GM08714 (cell line): ENCODE measurements around the gene AZIN2.

Experiments used
- H3K4me3 ChIP-seq: fragments of 200-500 bp; sonication (Bioruptor generic); 2 replicates; pipeline ENCODE4 v1.5.1; 2014; ENCODE audit warnings: mild to moderate bottlenecking, low read length, inconsistent platforms
- ZNF274 ChIP-seq: IDR thresholded peaks from 2 replicates; pipeline ENCODE4 v1.6.1; 2012; ENCODE audit warnings: mild to moderate bottlenecking, low read depth, low read length

AZIN2 gene

GRCh38 chr1:33074193-33074945 lies 6.6 kb upstream of the AZIN2 start:
- TF ChIP-seq ZNF274: no peak

DNA sequence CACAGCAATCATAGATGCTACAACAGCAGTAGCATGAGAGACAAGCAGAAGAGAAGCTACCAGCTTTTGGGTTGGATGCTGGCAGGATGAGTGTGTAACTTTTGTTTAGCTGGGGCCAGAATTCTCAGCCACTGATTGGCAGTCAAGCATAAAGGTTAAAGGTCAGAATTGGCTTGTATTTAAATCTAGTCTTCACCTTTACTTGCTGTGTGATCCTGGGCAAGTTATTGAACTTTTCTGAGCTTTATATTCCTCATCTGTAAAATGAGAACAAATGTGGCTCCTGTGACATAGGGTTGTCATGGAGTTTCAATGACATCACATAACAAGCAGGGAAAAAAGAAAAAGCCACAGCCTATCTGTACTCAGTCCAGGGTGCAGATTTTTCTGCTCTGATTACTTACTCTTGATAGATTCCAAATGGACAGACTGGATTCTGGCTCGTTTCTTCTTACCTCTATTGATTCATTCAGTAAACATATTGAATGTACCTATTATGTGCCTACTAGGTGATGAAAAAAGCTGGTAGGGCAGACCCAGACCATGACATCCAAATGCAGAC lies 2.8 kb upstream of the AZIN2 start:
- TF ChIP-seq ZNF274: no peak
- no peak overlapping the region for H3K4me3 ChIP-seq

More at GRCh38 chr1:33074193-33074945, 6.6 kb upstream of the AZIN2 start:
- H3K4me3 ChIP-seq: no peak overlapping the region

GRCh38 chr1:33080373-33080772 lies 580 bp upstream of the AZIN2 start:
- no peak for TF ChIP-seq ZNF274
- peak overlapping the region; percentile 58 for H3K4me3 ChIP-seq

GRCh38 chr1:33081554-33082305 lies 777 bp downstream of the AZIN2 start:
- peak overlapping the region; percentile 60; the same call in 1 of the 2 replicates for H3K4me3 ChIP-seq
- TF ChIP-seq ZNF274: no peak

DNA sequence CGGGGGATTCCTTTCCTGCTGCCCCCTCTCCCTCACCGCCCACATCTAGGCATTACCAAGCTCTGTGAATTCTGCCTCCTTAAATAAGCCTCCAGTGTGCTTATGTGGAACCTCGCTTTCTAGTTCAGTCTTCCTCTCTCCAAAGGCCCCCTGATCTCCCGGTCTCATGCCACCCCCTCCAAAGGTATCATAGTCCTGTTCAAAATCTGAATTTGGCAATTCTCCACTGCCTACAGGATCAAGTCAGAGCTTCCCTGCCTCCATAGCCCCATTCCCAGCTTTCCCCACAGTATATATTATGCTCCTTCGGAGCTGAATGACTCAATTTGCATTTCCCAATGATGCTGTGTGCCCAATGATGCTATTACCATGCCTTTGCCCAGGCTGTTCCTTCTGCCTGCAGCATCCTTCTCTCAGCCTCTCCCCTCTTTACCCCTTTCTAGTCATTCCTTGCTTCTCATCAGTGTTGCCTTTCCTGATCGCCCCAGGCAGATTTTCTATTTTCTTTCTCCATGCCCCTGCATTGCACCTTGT lies 1.7 kb downstream of the AZIN2 start:
- H3K4me3 ChIP-seq: no peak overlapping the region
- TF ChIP-seq ZNF274: no peak

DNA sequence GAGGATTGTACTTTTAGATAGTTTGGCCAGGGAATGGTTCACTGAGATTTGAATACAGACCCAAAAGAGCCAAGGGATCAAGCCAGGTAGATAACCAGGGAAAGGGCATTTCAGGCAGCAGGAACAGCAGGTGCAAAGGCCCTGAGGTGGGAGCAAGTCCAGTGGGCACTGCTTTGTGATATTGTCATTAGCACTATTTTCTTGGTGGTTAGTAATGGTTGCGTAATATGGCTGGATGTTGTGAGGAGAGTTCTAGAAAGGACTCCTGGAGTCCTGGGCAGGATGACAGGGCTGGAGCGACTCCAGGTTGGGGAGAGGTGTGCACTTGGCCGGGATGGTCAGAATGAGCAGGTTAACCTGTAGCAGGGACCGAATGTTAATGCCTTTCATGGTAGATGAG lies 4.4 kb downstream of the AZIN2 start:
- no peak for TF ChIP-seq ZNF274
- no peak overlapping the region for H3K4me3 ChIP-seq

DNA sequence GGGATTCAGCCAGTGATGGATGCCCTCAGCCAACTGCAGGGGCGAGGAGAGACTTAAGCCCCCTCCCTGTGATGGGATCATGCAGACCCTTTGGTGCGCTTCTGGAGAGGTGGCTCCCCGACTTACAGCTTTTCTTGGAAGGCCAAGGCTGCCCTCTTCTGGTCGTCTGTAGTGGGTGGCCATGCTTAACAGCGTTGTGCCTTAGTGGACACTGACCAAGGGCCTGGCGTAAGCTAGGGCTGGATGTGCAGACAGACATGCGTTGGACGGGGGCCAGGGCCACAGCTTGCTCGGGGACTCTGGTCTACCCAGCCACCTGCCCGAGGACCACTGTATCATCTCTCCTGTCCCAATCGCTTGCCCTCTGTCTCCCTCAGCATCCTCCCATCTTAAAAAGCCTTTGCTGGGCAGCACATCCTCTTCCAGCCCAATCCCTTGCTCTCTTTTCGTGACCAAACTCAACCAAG lies 5.5 kb downstream of the AZIN2 start:
- no peak overlapping the region for H3K4me3 ChIP-seq
- TF ChIP-seq ZNF274: no peak

GRCh38 chr1:33087677-33088076 lies 6.7 kb downstream of the AZIN2 start:
- no peak for TF ChIP-seq ZNF274
- no peak overlapping the region for H3K4me3 ChIP-seq

- no peak overlapping the region for H3K4me3 ChIP-seq
- TF ChIP-seq ZNF274: no peak
Observed at GRCh38 chr1:33088119-33088906, 7.4 kb downstream of the AZIN2 start.

GRCh38 chr1:33089457-33089856 lies 8.5 kb downstream of the AZIN2 start:
- TF ChIP-seq ZNF274: no peak
- H3K4me3 ChIP-seq: no peak overlapping the region

GRCh38 chr1:33092438-33092837 lies 11.5 kb downstream of the AZIN2 start:
- no peak for TF ChIP-seq ZNF274
- no peak overlapping the region for H3K4me3 ChIP-seq

DNA sequence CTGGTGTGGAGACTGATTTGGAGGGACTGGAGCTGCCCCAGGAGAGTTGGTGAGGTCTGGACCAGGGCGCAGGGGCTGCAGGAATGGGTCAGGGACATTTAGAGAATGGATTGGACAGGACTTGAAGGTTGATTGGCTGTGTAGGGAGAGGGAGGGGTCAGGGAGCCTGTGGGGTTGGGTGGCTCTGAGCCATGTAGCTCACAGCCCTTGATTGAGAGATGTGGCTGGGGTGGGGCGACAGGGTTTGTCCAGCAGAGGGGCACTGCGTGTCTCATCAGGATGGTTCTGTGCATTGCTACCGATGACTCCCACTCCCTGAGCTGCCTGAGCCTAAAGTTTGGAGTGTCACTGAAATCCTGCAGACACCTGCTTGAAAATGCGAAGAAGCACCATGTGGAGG lies 12.1 kb downstream of the AZIN2 start:
- no peak for TF ChIP-seq ZNF274
- no peak overlapping the region for H3K4me3 ChIP-seq

- no peak overlapping the region for H3K4me3 ChIP-seq
- no peak for TF ChIP-seq ZNF274
Observed at GRCh38 chr1:33094486-33094885, 13.5 kb downstream of the AZIN2 start.
